ENCODE results near the gene SP3.

DNA sequence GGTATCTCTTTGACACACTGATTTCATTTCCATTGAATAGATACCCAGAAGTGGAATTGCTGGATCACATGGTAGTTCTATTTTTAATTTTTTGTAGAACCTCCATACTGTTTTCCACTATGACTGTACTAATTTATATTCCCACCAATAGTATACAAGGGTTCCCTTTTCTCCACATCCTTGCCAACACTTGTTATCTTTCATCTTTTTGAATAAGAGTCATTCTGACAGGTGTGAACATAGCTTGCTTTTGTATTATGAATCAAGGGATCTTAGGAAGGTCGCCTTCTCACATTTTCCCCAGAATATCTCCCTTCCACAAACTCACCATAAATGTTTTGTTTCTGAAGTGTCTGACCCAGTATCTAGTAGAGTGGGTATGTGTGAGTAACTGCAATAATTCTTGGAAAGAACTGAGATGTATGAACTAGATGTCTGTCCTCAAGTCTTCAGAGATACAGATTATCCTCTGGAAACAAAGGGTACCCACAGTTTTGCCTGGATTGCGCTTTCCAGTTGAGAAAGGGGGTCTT, 17.1 kb upstream of the SP3 start:
- TF ChIP-seq, protein P1, sequence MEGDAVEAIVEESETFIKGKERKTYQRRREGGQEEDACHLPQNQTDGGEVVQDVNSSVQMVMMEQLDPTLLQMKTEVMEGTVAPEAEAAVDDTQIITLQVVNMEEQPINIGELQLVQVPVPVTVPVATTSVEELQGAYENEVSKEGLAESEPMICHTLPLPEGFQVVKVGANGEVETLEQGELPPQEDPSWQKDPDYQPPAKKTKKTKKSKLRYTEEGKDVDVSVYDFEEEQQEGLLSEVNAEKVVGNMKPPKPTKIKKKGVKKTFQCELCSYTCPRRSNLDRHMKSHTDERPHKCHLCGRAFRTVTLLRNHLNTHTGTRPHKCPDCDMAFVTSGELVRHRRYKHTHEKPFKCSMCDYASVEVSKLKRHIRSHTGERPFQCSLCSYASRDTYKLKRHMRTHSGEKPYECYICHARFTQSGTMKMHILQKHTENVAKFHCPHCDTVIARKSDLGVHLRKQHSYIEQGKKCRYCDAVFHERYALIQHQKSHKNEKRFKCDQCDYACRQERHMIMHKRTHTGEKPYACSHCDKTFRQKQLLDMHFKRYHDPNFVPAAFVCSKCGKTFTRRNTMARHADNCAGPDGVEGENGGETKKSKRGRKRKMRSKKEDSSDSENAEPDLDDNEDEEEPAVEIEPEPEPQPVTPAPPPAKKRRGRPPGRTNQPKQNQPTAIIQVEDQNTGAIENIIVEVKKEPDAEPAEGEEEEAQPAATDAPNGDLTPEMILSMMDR (conservative IDR thresholded peaks at IDR 0.05; ENCODE audit: low read length): no peak
- no peak for TF ChIP-seq EZH2phosphoT487 (IDR thresholded peaks at IDR 0.05; ENCODE audit: borderline replicate concordance, low read depth, low read length)
